Smooth muscle cell (in vitro differentiated cells): ENCODE data around the gene BTNL3. TPM values are rescaled to one million over a fixed set of nuclear protein-coding genes. Genes with fewer than 3 reads are reported as not detected.
"Not testable (repeated sequence)": the region's sequence is repeated elsewhere in the genome, so short reads cannot be mapped to it uniquely, and the experiment has no call there.

ENCODE experiments used
- DNase-seq: peaks from one replicate; lab custom pipeline; 2025; ENCODE audit not compliant: unreplicated experiment; lab: John Stamatoyannopoulos, UW
- H2AFZ ChIP-seq: fragments of 200-600 bp; sonication (generic); 2 replicates; pipeline ENCODE4 v1.6.0; 2016; ENCODE audit warnings: antibody characterized with exemption, low read depth, mild to moderate bottlenecking
- H3F3A ChIP-seq: fragments of 200-600 bp; sonication (generic); 2 replicates; pipeline ENCODE4 v1.6.0; 2017; ENCODE audit warnings: antibody characterized with exemption, low read depth
- H3K27ac ChIP-seq: fragments of 200-600 bp; sonication (generic); 2 replicates; pipeline ENCODE4 v1.5.1; 2016; ENCODE audit warnings: low read depth, mild to moderate bottlenecking
- H3K27me3 ChIP-seq: fragments of 200-600 bp; sonication (generic); 2 replicates; pipeline ENCODE4 v1.6.1; 2016; ENCODE audit warnings: low read depth, mild to moderate bottlenecking
- H3K36me3 ChIP-seq: fragments of 200-600 bp; sonication (generic); 2 replicates; pipeline ENCODE4 v1.5.1; 2016; ENCODE audit warnings: low read depth
- H3K4me1 ChIP-seq: fragments of 200-600 bp; sonication (generic); 2 replicates; pipeline ENCODE4 v1.5.1; 2016; ENCODE audit warnings: low read depth
- H3K4me2 ChIP-seq: fragments of 200-600 bp; sonication (generic); 2 replicates; pipeline ENCODE4 v1.6.0; 2016; ENCODE audit warnings: mild to moderate bottlenecking
- H3K4me3 ChIP-seq: fragments of 200-600 bp; sonication (generic); 2 replicates; pipeline ENCODE4 v1.5.1; 2016; ENCODE audit warnings: mild to moderate bottlenecking
- H3K79me2 ChIP-seq: fragments of 200-600 bp; sonication (generic); 2 replicates; pipeline ENCODE4 v1.6.0; 2016; ENCODE audit warnings: low read depth, mild to moderate bottlenecking
- H3K9ac ChIP-seq: fragments of 200-600 bp; sonication (generic); 2 replicates; pipeline ENCODE4 v1.6.0; 2016; ENCODE audit warnings: low read depth
- H3K9me3 ChIP-seq: fragments of 200-600 bp; sonication (generic); replicated peaks from 2 replicates; pipeline ENCODE4 v1.5.1; 2016; ENCODE audit warnings: low read depth
- H4K20me1 ChIP-seq: fragments of 200-600 bp; sonication (generic); 2 replicates; pipeline ENCODE4 v1.6.0; 2016; ENCODE audit warnings: low read depth
- WGBS: methylation state at CpG from one replicate; pipeline ENCODE4 v1.1.7; 2016; ENCODE audit warnings: low lambda C conversion rate; 5-methylcytosine and 5-hydroxymethylcytosine counted together
- polyA plus RNA-seq: library from polyadenylated mRNA; unstranded; fragments of >200 nt; fragmentation: Nextera tagmentation; extraction: Ambion mirVana; gene quantifications from 2 replicates; pipeline ENCODE4 v1.2.1, GENCODE V29; 2016
- total RNA-seq: library from RNA; depleted of rRNA; stranded (reverse); fragments of >200 nt; gene quantifications from 2 replicates; pipeline ENCODE4 v1.2.3, GENCODE V29; 2014
- TF ChIP-seq, protein P1 (sequence below): fragments of 200-600 bp; sonication (generic); IDR thresholded peaks from 2 replicates; pipeline ENCODE4 v1.5.1; 2017; ENCODE audit warnings: borderline replicate concordance, mild to moderate bottlenecking, antibody characterized with exemption; ENCODE audit not compliant: insufficient read depth, poor library complexity, severe bottlenecking

The BTNL3 gene
- total and polyA plus RNA-seq, 2 experiments from 2014 or later: not detected

DNA sequence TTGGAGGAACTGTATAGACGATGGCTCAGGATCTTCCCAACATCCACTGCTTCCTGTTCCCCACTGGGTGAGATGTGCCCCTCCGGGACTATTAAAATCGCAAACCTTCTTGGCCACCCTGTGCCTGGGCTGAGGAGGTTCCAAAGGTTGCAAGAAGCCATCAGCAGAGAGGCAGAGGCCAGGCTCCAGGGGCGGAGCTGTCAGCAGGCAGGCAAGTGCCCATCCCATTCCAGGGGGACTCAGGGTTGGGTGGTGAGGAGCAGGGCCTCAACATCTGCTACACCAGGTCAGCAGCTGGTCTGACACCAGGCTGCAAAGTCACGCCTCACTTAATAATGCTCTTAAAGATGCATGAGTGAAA, 2.2 kb downstream of the BTNL3 start:
- Histone ChIP-seq H3K79me2 (no peaks in the 10 kb centered on the region), H3K9ac (no peak overlapping the region), H2AFZ (no peak overlapping the region), H3K4me3 (no peak overlapping the region), H3K27me3 (no peaks in the 10 kb centered on the region), H3K4me2 (no peak overlapping the region), H3F3A (no peaks in the 10 kb centered on the region), H3K36me3 (no peaks in the 10 kb centered on the region), H3K9me3 (no peaks in the 10 kb centered on the region), H3K4me1 (no peaks in the 10 kb centered on the region), H4K20me1 (no peaks in the 10 kb centered on the region), H3K27ac (no peak overlapping the region)
- no peak for DNase-seq
- TF ChIP-seq, protein P1, sequence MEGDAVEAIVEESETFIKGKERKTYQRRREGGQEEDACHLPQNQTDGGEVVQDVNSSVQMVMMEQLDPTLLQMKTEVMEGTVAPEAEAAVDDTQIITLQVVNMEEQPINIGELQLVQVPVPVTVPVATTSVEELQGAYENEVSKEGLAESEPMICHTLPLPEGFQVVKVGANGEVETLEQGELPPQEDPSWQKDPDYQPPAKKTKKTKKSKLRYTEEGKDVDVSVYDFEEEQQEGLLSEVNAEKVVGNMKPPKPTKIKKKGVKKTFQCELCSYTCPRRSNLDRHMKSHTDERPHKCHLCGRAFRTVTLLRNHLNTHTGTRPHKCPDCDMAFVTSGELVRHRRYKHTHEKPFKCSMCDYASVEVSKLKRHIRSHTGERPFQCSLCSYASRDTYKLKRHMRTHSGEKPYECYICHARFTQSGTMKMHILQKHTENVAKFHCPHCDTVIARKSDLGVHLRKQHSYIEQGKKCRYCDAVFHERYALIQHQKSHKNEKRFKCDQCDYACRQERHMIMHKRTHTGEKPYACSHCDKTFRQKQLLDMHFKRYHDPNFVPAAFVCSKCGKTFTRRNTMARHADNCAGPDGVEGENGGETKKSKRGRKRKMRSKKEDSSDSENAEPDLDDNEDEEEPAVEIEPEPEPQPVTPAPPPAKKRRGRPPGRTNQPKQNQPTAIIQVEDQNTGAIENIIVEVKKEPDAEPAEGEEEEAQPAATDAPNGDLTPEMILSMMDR: no peak
- WGBS: 91% methylated on average over 5 of the region's 5 CpGs

DNA sequence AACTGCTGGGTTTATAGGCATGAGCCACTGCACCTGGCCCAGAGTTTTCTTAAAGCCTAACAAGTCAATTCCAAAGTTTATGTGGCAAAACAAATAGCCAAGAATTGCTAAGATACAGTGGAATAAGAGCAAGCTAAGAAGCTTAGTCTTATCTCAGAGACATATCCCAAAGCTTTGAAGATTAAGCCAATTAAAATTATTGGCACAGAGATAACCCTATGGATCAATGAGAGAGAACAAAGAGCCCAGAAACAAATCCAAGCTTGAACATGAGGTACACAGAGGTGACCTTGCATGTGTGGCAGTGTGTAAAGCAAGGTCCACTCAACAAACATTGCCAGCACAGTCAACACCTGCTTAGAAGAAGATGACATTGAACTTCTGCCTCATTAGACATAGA, 13.3 kb downstream of the BTNL3 start:
- H3K4me3 ChIP-seq: no peak overlapping the region
- no peak overlapping the region for H3K27ac ChIP-seq
- H3K79me2 ChIP-seq: no peaks in the 10 kb centered on the region
- H3F3A ChIP-seq: no peaks in the 10 kb centered on the region
- H3K4me2 ChIP-seq: no peak overlapping the region
- peaks cover 5% of the 10 kb centered on the region for H3K27me3 ChIP-seq
- H3K9me3 ChIP-seq: no peaks in the 10 kb centered on the region
- H3K36me3 ChIP-seq: no peaks in the 10 kb centered on the region
- TF ChIP-seq, protein P1: no peak
- no peaks in the 10 kb centered on the region for H3K4me1 ChIP-seq
- no peaks in the 10 kb centered on the region for H4K20me1 ChIP-seq
- no peak overlapping the region for H3K9ac ChIP-seq
- no peak overlapping the region for H2AFZ ChIP-seq
- DNase-seq: no peak

DNA sequence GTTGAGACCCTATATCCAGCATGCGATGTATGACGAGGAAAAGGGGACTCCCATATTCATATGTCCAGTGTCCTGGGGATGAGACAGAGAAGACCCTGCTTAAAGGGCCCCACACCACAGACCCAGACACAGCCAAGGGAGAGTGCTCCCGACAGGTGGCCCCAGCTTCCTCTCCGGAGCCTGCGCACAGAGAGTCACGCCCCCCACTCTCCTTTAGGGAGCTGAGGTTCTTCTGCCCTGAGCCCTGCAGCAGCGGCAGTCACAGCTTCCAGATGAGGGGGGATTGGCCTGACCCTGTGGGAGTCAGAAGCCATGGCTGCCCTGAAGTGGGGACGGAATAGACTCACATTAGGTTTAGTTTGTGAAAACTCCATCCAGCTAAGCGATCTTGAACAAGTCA, 17.1 kb downstream of the BTNL3 start:
- no peaks in the 10 kb centered on the region for H4K20me1 ChIP-seq
- no peak overlapping the region for H3K9ac ChIP-seq
- TF ChIP-seq, protein P1: no peak
- H3K36me3 ChIP-seq: no peaks in the 10 kb centered on the region
- peaks cover 9% of the 10 kb centered on the region for H3K27me3 ChIP-seq
- no peaks in the 10 kb centered on the region for H3F3A ChIP-seq
- 83% methylated on average over 9 of the region's 9 CpGs for WGBS
- H3K27ac ChIP-seq: no peak overlapping the region
- DNase-seq: no peak
- no peaks in the 10 kb centered on the region for H3K4me1 ChIP-seq
- H3K79me2 ChIP-seq: no peaks in the 10 kb centered on the region
- H3K4me3 ChIP-seq: no peak overlapping the region
- H3K4me2 ChIP-seq: no peak overlapping the region
- no peaks in the 10 kb centered on the region for H3K9me3 ChIP-seq
- H2AFZ ChIP-seq: no peak overlapping the region

DNA sequence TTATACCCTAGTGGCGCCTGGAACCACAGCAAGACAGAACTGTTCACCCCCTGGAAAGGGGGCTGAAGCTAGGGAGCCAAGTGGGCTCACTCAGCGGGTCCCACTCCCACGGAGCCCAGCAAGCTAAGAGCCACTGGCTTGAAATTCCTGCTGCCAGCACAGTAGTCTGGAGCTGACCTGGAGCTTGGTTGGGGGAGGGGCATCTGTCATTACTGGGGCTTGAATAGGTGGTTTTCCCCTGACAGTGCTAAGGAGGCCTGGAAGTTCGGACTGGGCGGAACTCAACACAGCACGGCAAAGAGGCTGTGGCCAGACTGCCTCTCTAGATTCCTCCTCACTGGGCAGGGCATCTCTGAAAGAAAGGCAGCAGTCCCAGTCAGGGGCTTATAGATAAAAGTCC, 19.5 kb downstream of the BTNL3 start:
- H3K4me2 ChIP-seq: no peak overlapping the region
- H3K9me3 ChIP-seq: no peaks in the 10 kb centered on the region
- peaks cover 9% of the 10 kb centered on the region for H3K27me3 ChIP-seq
- no peak overlapping the region for H3K4me3 ChIP-seq
- WGBS: 67% methylated on average over 6 of the region's 6 CpGs
- no peaks in the 10 kb centered on the region for H3K79me2 ChIP-seq
- no peaks in the 10 kb centered on the region for H3K4me1 ChIP-seq
- H3K9ac ChIP-seq: no peak overlapping the region
- H2AFZ ChIP-seq: no peak overlapping the region
- TF ChIP-seq, protein P1: no peak
- no peaks in the 10 kb centered on the region for H3K36me3 ChIP-seq
- H3K27ac ChIP-seq: no peak overlapping the region
- H3F3A ChIP-seq: no peaks in the 10 kb centered on the region
- no peak for DNase-seq
- H4K20me1 ChIP-seq: no peaks in the 10 kb centered on the region

DNA sequence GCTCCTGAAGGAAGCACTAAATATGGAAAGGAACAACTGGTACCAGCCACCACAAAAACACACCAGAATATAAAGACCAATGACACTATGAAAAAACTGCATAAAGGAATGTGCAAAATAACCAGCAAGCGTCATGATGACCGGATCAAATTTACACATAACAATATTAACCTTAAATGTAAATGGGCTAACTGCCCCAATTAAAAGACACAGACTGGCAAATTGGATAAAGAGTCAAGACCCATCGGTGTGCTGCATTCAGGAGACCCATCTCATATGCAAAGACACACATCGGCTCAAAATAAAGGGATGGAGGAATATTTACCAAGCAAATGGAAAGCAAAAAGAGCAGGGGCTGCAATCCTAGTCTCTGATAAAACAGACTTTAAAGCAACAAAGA, 21.4 kb downstream of the BTNL3 start:
- H3F3A ChIP-seq, H3K4me2 ChIP-seq, H3K36me3 ChIP-seq, H3K4me1 ChIP-seq, H3K9ac ChIP-seq, H3K79me2 ChIP-seq, H3K9me3 ChIP-seq, H3K4me3 ChIP-seq, H3K27ac ChIP-seq, DNase-seq, H2AFZ ChIP-seq, H4K20me1 ChIP-seq, H3K27me3 ChIP-seq: not testable (repeated sequence)
- 86% methylated on average over 4 of the region's 4 CpGs for WGBS

DNA sequence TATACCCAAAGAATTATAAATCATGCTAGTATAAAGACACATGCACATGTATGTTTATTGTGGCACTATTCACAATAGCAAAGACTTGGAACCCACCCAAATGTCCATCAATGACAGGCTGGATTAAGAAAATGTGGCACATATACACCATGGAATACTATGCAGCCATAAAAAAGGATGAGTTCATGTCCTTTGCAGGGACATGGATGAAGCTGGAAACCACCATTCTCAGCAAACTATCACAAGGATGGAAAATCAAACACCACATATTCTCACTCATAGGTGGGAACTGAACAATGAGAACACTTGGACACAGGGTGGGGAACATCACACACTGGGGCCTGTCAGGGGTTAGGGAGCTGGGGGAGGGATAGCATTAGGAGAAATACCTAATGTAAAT, 26.0 kb downstream of the BTNL3 start:
- H3K9ac ChIP-seq, DNase-seq, H2AFZ ChIP-seq, H3K9me3 ChIP-seq, H3F3A ChIP-seq, H3K4me2 ChIP-seq, H3K79me2 ChIP-seq, H3K36me3 ChIP-seq, H4K20me1 ChIP-seq, H3K4me3 ChIP-seq, H3K27ac ChIP-seq, H3K27me3 ChIP-seq, H3K4me1 ChIP-seq: not testable (repeated sequence)
